IPS-15b (cell line): ENCODE data around the gene LAD1.

Experiments used
- H3K27me3 ChIP-seq: one replicate; pipeline ENCODE4 v1.6.1; 2013; ENCODE audit warnings: low read length; ENCODE audit not compliant: control insufficient read depth, insufficient read depth
- H3K36me3 ChIP-seq: one replicate; pipeline ENCODE4 v1.6.1; 2013; ENCODE audit warnings: low read length; ENCODE audit not compliant: control insufficient read depth, insufficient read depth
- H3K4me1 ChIP-seq: one replicate; pipeline ENCODE4 v1.6.1; 2013; ENCODE audit warnings: mild to moderate bottlenecking, low read length; ENCODE audit not compliant: control insufficient read depth, insufficient read depth
- H3K4me3 ChIP-seq: one replicate; pipeline ENCODE4 v1.5.1; 2013; ENCODE audit warnings: low read depth, low read length
- H3K9ac ChIP-seq: one replicate; pipeline ENCODE4 v1.6.1; 2013; ENCODE audit warnings: low read depth, mild to moderate bottlenecking, low read length
- H3K9me3 ChIP-seq: one replicate; pipeline ENCODE4 v1.6.1; 2013; ENCODE audit warnings: mild to moderate bottlenecking, low read length; ENCODE audit not compliant: control insufficient read depth, insufficient read depth

LAD1 gene

GRCh38 chr1:201351617-201352016 lies 47.5 kb downstream of the LAD1 start:
- Histone ChIP-seq H3K4me3 (no peak overlapping the region), H3K36me3 (no peaks in the 10 kb centered on the region), H3K9ac (no peak overlapping the region), H3K27me3 (no peaks in the 10 kb centered on the region), H3K4me1 (peaks cover 12% of the 10 kb centered on the region), H3K9me3 (no peaks in the 10 kb centered on the region)

DNA sequence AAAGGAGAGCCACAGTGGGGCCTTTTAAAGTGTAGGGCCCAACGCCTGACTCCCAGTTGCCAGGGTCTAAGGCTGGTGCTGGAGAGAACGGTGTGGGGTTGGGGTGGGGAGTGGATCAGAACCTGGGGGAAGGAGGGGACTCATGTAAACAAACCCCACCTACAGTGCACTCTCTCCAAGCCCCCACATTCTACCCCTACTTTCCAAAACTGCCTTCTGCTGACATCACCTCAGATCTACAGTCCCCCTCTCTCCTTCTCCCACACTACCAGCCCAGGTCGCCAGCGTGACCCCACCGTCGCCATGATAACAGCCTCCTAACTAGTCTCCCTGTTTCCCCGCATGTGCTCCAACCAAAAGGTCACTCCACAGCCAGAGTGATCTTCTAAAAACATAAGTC lies 48.2 kb downstream of the LAD1 start:
- H3K9me3 ChIP-seq = no peaks in the 10 kb centered on the region
- no peaks in the 10 kb centered on the region for H3K36me3 ChIP-seq
- H3K9ac ChIP-seq = no peak overlapping the region
- H3K4me3 ChIP-seq = no peak overlapping the region
- H3K4me1 ChIP-seq = peaks cover 16% of the 10 kb centered on the region
- no peaks in the 10 kb centered on the region for H3K27me3 ChIP-seq

DNA sequence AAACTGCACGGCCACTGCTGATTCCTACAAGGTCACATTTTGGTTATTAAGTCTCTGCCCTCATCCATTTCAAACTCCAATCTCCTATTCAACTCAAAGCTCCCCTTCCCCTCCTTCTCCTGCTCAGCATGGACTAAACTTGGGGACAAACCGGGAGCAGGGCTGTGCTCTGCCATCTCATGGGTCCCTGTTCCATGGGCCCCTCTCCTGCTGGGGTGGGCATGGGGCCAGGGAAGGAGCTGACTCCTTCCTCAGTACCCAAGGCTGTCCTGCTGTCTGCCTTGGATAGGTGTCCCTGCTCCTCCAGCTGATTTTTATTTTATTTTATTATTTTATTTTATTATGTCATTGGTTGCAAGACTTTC lies 48.8 kb downstream of the LAD1 start:
- no peaks in the 10 kb centered on the region for H3K36me3 ChIP-seq
- no peaks in the 10 kb centered on the region for H3K9me3 ChIP-seq
- H3K4me3 ChIP-seq = no peak overlapping the region
- peaks cover 16% of the 10 kb centered on the region for H3K4me1 ChIP-seq
- H3K9ac ChIP-seq = no peak overlapping the region
- H3K27me3 ChIP-seq = no peaks in the 10 kb centered on the region

DNA sequence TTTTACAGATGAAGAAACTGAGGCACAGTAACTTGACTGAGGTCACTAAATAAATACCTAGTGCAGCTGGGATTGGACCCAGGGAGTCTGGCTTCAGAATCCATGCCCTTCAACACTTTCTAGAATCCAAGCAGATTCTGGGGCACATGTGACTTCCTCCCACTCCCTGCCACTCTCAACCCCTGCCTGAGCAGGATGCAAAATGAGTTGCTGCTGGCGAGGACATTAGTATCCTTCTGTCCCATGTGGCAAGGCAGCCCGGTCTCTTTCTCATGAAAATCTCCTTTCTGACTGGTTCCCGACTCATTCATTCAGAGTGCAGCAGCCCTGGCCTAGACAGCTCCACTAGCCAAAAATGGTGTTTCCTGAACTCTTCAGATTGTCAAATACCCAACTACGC lies 50.0 kb downstream of the LAD1 start:
- Histone ChIP-seq H3K4me1 (peaks cover 16% of the 10 kb centered on the region), H3K9me3 (no peaks in the 10 kb centered on the region), H3K9ac (no peak overlapping the region), H3K36me3 (no peaks in the 10 kb centered on the region), H3K4me3 (no peak overlapping the region), H3K27me3 (no peaks in the 10 kb centered on the region)

DNA sequence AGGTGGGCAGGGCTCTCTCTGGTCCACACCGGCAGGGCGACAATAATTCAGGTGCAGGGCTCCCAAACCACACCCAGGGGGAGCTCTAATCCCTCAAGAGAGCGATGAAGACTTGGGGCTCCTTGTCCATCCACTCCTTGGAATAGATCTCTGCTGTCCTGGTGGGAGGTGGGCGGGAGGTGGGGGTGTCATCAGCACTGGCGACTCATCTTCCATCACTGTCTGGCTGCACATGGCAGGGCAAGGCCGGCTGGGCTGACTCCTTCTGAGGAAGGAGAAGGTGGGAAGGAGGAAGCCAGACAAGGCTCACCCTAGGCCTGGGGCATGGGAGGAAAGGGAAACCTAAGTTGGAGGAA lies 50.9 kb downstream of the LAD1 start:
- Histone ChIP-seq H3K36me3 (no peaks in the 10 kb centered on the region), H3K4me1 (peaks cover 16% of the 10 kb centered on the region), H3K4me3 (peak overlapping the region; percentile 14), H3K27me3 (no peaks in the 10 kb centered on the region), H3K9me3 (no peaks in the 10 kb centered on the region), H3K9ac (no peak overlapping the region)

DNA sequence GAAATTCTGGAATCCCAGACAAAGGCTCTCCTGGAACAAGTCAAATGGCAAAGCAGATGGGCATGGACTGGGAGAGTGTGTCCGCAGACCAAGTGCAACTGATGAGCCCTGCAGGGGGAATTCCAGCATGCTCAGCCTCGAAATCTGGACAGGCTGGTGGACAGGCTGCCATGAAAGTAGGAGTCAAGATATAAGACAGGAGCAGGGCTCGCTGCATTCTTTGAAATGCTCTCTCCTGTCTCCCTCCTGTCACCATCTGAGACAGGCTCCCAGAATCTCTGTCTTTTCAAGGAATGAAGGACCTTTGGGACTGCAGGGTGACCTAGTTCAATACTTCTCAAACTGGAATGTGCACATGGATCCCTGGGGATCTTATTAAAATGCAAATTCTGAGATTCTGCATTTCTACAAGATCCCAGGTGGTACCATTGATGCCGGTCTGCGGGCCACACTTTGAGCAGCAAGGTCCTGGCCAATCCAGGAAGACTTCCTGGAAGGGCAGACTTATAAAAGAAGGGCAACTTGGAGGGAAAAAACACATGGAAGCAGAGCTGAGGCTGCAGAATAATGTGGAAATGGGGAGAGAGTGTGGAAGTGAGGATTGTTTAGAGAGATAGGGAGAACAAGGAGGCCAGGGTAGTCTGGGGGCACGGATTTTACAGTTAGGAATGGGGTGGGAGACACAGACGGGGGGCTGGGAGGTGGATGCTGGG lies 51.5 kb downstream of the LAD1 start:
- H3K9me3 ChIP-seq = no peaks in the 10 kb centered on the region
- no peaks in the 10 kb centered on the region for H3K27me3 ChIP-seq
- no peak overlapping the region for H3K9ac ChIP-seq
- H3K36me3 ChIP-seq = no peaks in the 10 kb centered on the region
- H3K4me3 ChIP-seq = peak overlapping the region; percentile 14
- H3K4me1 ChIP-seq = peaks cover 16% of the 10 kb centered on the region

DNA sequence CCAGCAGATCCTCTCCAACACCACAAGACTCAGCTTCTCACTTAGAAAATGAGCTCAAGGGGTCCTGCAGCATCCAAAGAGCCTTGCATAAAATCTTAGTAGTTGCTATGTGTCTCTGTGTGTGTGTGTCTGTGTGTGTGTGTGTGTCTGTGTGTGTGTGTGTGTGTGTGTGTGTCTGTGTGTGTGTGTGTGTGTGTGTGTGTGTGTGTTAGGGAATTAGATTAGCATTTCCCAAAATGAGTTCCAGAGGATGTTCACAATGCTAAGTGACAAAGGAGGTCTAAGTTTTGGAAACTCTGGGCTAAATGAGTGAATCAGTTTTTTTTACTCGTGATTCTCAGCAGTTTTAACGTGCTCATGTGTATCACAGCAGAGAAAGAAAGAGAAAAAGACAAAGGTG lies 52.1 kb downstream of the LAD1 start:
- no peak overlapping the region for H3K9ac ChIP-seq
- no peaks in the 10 kb centered on the region for H3K36me3 ChIP-seq
- H3K4me3 ChIP-seq = no peak overlapping the region
- H3K4me1 ChIP-seq = peaks cover 16% of the 10 kb centered on the region
- no peaks in the 10 kb centered on the region for H3K27me3 ChIP-seq
- no peaks in the 10 kb centered on the region for H3K9me3 ChIP-seq

- no peak overlapping the region for H3K9ac ChIP-seq
- peaks cover 16% of the 10 kb centered on the region for H3K4me1 ChIP-seq
- no peaks in the 10 kb centered on the region for H3K9me3 ChIP-seq
- H3K4me3 ChIP-seq = no peak overlapping the region
- H3K27me3 ChIP-seq = no peaks in the 10 kb centered on the region
- H3K36me3 ChIP-seq = no peaks in the 10 kb centered on the region
Measured at GRCh38 chr1:201346337-201346939, 52.7 kb downstream of the LAD1 start.

DNA sequence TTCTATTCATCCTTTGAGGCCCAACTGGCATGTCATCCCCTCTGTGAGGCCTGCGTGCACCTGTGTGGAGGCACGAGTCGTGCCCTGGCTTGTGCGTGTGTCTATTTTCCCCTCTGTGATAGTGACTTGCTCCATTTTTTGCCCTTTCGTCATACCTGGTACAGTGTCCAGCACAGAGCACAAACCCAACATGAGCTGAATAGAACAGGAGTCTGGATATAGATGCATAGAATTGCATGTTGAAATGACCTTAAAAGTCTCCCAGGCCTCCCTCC lies 54.1 kb downstream of the LAD1 start:
- Histone ChIP-seq H3K9me3 (no peaks in the 10 kb centered on the region), H3K4me3 (no peak overlapping the region), H3K9ac (no peak overlapping the region), H3K4me1 (peaks cover 16% of the 10 kb centered on the region), H3K27me3 (no peaks in the 10 kb centered on the region), H3K36me3 (no peaks in the 10 kb centered on the region)

DNA sequence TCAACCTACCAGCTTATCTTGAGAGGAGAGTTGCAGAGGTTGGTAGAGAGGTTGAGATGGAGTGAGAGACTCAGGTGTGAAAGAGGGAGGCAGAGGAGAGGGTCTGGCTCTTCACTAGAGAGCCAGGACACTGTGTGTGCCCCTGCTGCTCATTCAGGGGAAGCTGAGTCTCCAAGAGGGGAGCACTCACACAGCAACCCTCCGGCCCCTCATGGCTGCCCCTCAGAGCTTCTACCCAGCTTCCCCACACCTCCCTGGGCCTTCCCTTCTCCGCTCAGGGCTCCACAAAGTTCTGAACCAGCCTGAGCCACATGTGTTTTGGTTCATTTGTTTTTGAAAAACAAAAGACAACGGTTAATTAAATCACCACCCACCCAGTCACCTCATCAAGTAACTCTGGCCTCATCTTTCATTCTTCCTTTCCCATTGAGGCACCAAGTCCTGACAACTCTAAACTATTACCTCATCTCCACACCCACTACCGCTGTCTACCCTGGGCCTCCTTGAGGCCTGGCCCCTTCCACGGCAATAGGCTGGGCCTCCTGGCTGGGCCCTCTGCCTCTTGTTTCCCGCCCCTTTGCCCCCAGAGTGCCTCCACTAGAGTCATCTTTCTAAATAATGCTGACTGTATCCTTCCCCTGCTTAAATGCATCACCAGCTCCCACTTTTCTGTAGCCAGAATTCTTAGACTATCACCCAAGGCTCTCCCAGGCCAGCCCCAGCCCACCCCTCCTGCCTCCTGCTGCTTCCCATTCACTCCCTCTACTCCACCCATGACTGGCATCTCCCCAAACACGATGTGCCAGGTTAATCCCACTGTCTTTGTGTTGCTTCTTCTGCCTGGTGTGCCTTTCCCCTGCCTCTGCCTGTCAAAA lies 54.7 kb downstream of the LAD1 start:
- peaks cover 16% of the 10 kb centered on the region for H3K4me1 ChIP-seq
- H3K27me3 ChIP-seq = no peaks in the 10 kb centered on the region
- no peaks in the 10 kb centered on the region for H3K36me3 ChIP-seq
- H3K4me3 ChIP-seq = no peak overlapping the region
- H3K9ac ChIP-seq = no peak overlapping the region
- no peaks in the 10 kb centered on the region for H3K9me3 ChIP-seq

GRCh38 chr1:201341377-201341776 lies 57.7 kb downstream of the LAD1 start:
- Histone ChIP-seq H3K9me3 (no peaks in the 10 kb centered on the region), H3K4me3 (no peak overlapping the region), H3K9ac (no peak overlapping the region), H3K27me3 (no peaks in the 10 kb centered on the region), H3K36me3 (no peaks in the 10 kb centered on the region), H3K4me1 (peaks cover 2% of the 10 kb centered on the region)
